ENCODE results near the gene COL18A1.
"Not testable (repeated sequence)": the region's sequence is repeated elsewhere in the genome, so short reads cannot be mapped to it uniquely, and the experiment has no call there.

The COL18A1 gene

DNA sequence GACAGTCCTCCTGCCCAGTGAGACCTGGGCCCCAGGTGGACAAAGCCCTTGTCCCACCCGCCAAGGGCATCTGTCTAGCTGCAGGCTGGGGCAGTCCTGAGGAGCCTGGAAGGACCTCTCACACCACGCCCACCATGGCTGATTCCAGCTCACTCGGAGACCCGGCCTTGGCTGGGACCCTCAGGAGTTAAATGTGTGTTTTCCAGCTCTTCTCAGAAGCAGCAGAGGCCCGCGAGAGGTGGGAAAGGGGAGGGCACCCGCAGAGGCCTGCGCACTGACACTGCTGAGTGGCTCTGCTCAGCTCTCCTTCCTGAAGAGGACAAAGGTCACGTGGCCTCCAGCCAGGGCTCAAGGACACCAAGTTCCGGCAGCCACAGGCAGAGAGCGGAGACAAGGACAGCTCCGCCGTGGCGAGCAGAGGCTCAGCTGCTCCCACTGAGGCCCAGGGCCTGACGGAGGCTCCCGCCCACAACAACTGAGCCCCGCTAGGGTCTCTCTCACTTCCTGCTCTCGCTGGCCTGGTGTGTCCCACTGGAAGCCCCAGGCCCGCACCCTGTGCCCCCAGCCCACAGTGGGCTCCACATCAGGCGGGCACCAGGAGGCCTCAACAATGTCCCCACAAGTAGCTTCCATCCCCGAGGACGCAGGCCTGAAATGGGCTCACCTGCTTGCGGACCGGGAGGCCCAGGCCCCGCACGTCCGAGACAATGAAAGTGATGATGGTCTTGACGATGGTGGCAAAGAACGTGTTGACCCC lies 120.4 kb downstream of the COL18A1 start:
- DNase-seq (ENCODE audit: low read depth): no peak
- TF ChIP-seq, protein P1, sequence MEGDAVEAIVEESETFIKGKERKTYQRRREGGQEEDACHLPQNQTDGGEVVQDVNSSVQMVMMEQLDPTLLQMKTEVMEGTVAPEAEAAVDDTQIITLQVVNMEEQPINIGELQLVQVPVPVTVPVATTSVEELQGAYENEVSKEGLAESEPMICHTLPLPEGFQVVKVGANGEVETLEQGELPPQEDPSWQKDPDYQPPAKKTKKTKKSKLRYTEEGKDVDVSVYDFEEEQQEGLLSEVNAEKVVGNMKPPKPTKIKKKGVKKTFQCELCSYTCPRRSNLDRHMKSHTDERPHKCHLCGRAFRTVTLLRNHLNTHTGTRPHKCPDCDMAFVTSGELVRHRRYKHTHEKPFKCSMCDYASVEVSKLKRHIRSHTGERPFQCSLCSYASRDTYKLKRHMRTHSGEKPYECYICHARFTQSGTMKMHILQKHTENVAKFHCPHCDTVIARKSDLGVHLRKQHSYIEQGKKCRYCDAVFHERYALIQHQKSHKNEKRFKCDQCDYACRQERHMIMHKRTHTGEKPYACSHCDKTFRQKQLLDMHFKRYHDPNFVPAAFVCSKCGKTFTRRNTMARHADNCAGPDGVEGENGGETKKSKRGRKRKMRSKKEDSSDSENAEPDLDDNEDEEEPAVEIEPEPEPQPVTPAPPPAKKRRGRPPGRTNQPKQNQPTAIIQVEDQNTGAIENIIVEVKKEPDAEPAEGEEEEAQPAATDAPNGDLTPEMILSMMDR (conservative IDR thresholded peaks at IDR 0.05; ENCODE audit: low read depth, low read length): no peak
- no peak overlapping the region for H3K4me3 ChIP-seq (ENCODE audit: low read length)

DNA sequence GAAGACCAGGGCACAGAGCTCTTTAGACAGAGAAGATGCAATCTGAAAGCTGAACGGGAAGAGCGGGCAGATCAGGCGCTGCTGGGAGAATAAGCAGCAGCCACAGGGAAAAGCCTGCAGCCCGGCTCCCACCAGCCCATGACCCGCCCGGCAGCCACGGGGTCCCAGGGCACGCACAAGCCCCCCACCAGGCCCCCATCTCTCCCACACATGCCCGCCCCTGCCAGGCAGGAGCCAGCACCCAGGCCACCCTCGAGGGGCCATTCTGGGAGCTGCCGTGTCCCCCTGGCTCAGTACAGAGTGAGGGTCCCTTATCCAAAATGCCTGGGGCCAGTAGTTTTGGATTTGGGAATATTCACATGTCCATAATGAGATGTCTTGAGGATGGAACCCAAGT lies 120.9 kb downstream of the COL18A1 start:
- no peak for DNase-seq (ENCODE audit: low read depth)
- no peak overlapping the region for H3K4me3 ChIP-seq (ENCODE audit: low read length)
- TF ChIP-seq, protein P1 (conservative IDR thresholded peaks at IDR 0.05; ENCODE audit: low read depth, low read length): no peak

- DNase-seq (ENCODE audit: low read depth); H3K4me3 ChIP-seq (ENCODE audit: low read length): not testable (repeated sequence)
Measured at GRCh38 chr21:45527151-45527999, 122.4 kb downstream of the COL18A1 start.

DNA sequence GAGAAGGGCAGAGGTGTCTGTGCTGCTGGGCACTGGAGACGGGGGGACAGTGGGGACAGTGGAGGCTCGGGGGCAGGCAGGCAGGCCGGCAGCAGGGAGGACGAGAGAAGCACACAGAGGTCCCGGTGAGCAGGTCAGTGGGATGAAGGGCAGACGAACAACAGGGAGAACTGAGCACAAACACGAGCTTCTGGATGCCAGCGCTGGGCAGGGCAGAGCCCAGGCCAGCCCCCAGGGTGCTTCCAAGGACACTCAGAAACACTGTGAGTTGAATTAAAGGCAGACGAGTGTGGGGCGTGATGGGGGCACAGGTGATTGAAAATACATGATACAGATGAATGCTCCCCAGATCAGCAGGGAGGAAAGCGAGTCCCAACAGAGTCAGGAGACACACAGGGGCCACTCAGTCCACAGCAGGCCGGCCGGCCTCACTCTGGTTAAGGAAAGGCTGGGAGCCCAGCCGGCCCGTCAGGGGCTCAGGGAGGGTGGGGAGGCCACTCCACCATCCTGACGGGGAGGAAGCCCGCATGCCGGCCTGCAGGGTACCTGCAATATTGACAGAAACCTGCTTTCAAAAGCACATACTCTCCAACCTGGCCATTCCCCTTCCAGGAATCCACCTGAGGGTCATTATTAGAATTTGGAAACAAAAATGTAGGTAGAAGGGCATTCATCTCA lies 123.2 kb downstream of the COL18A1 start:
- TF ChIP-seq, protein P1 (conservative IDR thresholded peaks at IDR 0.05; ENCODE audit: low read depth, low read length): no peak
- DNase-seq (ENCODE audit: low read depth): no peak
- H3K4me3 ChIP-seq (ENCODE audit: low read length): no peak overlapping the region

DNA sequence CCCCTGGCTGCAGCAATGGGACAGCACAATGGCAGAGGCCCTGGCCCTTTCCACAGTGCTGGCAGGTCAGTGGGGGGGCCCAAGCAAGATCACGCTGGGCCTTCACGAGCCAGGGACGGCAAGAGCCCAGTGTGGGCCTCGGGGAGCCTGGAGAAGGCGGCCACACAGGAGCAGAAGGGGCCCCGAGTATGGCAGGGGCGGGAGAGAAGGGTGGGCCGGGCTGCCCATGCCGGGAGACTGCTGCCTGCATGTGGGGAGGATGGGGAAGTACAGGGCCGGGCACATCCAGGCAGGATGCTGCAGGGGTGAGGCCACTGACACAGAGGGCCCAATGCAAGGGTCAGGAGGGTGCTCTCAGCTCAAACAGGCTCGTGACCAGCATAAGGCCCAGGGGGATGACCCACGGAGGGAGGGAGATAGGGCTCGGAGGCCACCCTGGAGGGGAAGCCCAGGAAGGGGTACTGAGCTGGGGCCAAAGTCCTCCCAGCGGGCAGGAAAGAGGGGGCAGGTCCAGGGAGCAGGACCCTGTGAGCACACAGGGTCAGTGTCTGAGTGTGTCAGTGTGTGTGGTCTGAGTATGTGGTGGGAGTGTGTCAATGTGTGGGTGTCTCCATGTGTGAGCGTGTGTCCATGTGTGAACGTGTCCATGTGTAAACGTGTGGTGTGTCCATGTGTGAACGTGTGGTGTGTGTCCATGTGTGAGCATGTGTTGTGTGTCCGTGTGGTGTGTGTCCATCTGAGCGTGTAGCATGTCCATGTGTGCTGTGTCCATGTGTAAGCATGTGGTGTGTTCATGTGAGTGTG lies 124.2 kb downstream of the COL18A1 start:
- DNase-seq (ENCODE audit: low read depth): no peak
- TF ChIP-seq, protein P1 (conservative IDR thresholded peaks at IDR 0.05; ENCODE audit: low read depth, low read length): no peak
- H3K4me3 ChIP-seq (ENCODE audit: low read length): no peak overlapping the region

GRCh38 chr21:45529785-45530422 lies 124.9 kb downstream of the COL18A1 start:
- TF ChIP-seq, protein P1 (conservative IDR thresholded peaks at IDR 0.05; ENCODE audit: low read depth, low read length): no peak
- H3K4me3 ChIP-seq (ENCODE audit: low read length): no peak overlapping the region
- DNase-seq (ENCODE audit: low read depth): no peak

All from retinal pigment epithelial cell (primary cell).